Glomerular visceral epithelial cell (primary cell): Measurements from ENCODE around the gene HERPUD1.
"Not testable (repeated sequence)": the region's sequence is repeated elsewhere in the genome, so short reads cannot be mapped to it uniquely, and the experiment has no call there.

Experiments
- DNase-seq: peaks from one replicate; pipeline ENCODE4 v3.0.0-alpha.2; 2016; ENCODE audit errors: extremely low spot score

Gene HERPUD1

DNA sequence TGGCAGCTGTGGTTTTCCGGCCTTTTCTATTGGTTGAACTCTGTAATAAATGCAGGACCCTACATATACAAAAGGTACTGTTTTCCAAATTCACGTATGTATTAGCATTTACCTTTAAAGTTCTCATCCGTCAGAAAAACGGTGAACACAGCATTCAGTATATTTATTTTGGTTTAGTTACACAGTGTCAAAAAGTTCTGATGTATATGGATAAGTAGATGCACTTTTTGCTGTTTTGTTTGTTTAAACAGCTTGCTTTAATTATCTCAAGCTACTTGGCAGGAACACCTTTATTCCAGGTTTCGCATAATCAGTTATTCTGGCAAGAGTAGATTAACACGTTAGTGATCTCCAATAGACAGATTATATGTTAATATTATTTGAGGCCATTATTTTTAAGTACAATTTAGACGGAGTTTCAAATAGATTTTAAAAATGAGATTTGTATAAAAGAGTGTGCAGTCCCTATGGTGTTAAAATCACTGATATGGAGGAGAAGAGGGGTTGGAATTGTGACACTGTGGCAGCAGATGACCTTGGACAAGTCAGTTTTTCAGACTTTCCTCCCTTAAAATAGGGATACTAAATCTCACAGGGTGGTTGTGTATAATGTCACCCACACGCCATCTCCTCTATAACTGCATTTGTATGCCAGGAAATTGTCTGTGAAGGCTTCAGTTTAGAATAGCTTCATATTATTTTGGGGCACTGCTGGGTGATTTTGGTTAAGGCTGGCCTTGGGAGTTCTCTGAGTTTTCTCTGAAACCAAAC, 2.1 kb downstream of the HERPUD1 start:
- no peak for DNase-seq

DNA sequence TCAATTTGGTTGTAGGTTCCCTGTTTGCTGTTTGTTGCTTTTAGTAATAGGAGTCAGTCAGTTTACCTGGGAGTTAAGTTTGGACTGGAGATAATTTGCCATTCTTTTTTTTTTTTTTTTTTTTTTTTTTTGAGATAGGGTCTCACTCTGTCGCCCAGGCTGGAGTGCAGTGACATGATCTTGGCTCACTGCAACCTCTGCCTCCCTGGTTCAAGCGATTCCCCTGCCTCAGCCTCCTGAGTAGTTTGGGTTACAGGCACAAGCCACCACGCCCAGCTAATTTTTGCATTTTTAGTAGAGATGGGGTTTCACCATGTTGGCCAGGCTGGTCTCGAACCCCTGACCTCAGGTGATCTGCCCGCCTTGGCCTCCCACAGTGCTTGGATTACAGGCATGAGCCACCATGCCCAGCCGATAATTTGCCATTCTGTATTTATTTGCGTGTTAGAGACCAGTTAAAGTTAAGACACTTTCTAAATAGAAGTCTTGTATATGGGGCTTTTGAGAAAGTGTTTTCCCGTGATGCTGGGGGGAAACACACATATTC, 2.7 kb downstream of the HERPUD1 start:
- not testable (repeated sequence) for DNase-seq

DNA sequence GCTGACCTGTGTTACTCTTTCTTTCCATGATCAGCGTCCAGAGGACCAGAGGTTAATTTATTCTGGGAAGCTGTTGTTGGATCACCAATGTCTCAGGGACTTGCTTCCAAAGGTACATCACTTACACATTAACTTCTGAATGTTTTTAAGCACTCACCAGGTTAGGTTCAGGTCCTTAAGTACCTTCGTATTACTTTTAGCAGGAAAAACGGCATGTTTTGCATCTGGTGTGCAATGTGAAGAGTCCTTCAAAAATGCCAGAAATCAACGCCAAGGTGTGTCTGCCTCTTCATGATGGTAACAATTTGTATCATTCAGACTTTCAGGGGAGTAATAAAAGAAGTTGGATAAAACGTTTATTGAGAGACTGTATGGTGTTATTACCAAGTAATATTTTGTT, 3.3 kb downstream of the HERPUD1 start:
- DNase-seq = no peak

DNA sequence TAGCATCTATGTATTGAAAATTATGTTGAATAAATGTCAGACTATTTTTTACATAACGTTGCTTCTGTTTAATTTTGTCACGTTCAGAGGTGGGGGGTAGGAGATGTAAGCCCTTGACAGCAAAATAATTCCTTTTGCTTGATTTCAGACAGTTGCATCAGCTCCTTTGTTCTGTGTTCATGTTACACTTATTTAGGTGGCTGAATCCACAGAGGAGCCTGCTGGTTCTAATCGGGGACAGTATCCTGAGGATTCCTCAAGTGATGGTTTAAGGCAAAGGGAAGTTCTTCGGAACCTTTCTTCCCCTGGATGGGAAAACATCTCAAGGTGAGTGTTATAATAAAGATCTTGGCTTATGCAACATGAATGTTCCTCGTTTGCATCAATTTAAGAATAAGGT, 4.5 kb downstream of the HERPUD1 start:
- no peak for DNase-seq

DNA sequence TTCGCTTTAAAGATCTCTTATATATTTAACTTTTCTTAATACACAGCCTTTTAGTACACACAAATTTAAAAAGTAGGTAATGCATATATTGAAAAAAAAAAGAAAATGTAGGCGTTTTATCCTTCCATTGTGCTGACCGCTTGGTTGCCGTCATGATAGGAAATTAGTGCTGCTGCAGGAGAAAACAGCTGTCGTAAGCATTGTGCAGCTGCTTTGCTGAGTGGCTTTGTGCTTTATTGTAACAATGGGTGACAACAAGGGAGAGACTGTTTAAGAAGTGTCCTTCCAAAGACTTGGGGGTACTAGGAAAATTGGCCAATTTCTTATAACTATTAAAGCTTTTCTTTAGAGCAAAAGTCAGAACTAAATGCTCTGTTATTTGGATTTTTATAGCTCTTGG, 5.0 kb downstream of the HERPUD1 start:
- no peak for DNase-seq

DNA sequence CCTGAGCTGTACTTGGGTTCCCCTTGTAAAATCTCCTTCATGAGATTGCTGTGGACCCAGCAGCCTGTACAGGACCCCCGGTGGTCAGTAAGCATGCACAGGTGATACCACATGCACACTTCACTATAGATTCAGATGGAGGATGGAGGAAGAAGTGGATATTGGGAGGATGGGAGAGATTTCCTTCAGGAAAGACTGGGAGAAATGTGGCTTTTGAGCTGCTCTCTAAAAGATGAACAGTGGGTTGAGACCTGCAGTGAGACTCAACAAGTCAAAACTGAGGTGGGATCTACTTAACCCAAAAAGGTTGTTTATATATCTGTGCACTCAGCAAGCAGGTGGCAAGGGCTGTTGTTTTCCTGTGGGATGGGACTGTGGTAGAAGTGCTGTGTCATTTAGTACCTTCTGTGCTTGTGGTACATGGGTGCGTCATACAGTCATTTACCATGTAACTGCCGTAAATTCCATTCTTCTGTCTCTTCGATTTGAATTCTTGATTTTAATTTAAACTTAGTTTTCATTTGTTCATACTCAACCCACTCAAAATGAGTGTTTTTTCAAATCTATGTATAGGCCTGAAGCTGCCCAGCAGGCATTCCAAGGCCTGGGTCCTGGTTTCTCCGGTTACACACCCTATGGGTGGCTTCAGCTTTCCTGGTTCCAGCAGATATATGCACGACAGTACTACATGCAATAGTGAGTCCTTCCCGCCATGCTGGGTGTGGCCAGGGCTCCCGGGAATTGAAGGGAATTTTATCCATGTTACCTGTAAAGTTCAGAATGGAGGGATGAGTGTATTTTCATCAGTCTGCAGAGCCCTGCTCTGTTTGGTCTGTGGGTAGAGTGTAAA, 6.9 kb downstream of the HERPUD1 start:
- DNase-seq = no peak

DNA sequence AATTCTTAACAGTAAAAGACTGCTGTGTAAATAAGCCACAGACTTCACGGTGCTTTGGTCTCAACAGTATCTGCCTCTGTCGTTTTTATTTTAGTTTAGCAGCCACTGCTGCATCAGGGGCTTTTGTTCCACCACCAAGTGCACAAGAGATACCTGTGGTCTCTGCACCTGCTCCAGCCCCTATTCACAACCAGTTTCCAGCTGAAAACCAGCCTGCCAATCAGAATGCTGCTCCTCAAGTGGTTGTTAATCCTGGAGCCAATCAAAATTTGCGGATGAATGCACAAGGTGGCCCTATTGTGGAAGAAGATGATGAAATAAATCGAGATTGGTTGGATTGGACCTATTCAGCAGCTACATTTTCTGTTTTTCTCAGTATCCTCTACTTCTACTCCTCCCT, 7.9 kb downstream of the HERPUD1 start:
- DNase-seq = no peak

DNA sequence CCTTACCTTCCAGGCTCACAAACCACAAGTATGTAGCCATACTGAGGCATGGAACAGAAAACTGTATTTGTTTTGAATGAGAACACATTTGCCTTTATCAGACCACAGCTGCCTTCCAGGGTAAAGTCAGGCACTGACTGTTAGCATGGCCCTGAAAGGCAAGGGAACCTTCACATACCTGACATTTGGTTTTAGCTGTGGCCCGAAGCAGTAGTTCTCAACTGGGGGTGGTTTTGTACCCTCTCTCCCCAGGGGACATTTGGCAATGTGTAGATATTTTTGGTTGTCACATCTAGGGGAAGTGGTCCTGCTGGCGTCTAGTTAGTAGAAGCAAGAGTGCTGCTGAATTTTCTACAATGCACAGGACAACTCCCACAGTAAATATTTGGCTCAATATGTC, 9.2 kb downstream of the HERPUD1 start:
- no peak for DNase-seq

GRCh38 chr16:56941856-56942331, 10.0 kb downstream of the HERPUD1 start:
- DNase-seq = no peak

DNA sequence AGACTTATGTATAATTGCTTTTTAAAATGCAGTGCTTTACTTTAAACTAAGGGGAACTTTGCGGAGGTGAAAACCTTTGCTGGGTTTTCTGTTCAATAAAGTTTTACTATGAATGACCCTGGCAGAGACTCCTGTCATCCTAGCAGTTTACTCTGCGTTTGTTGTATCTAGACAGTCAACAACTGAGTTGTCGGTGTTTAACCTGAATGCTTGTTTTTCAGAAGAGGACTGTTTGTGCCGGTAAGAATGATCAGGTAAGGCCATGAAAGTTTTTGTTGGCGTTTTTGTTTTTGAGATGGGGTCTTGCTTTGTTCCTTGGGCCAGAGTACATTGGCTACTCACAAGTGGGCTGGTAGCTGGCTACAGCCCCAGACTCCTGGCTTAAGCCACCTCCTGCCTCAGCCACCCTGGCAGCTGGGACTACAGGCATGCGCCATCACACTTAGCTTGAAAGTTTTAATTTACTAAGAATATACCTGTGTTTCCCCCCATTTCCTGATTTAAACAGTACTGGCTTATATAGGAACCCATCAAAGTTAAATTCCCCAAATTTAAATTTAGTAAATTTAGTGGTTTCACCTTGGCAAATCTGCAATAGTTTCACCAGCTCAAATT, 11.9 kb downstream of the HERPUD1 start:
- no peak for DNase-seq

DNA sequence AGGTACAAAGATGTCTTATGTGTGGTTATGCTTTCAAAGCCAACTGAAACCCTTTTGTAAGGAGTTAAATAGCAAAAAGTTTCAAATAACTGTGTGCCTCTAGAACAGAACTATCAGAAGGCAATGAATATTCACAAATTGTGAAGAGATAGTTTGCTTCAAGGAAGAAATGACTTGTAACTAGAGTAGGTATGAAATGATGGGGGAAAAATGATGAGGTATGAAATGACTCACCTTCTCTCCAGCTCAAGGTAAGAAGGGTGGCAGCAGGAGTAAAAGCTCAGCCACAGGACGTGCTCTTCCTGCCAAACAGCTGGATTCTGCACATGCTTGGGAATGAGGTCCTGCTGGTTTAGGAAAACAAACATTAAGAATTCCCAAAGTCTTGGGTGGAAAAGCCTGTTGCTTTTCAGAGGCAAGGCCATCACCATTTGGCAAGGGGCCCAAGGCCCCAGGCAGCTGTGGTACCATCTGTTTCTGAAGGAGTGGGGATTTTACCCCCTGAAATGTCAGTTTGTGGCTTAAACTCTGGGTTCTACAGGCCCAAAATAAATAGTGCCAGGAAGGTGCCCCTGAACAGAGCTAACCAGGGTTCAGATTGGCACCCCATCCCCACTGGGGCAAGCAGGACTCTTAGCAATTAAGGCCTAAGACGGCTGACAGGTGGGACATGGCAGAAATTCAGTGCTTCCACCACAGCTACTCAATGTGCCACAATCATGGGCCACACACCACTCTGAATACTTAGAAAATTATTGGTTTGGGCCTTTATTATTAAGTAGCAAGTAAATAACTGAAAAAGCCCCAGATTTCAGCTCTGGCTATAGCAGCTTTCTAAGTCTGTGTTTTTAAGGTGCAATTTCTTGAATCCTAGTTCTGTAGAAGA, 13.3 kb downstream of the HERPUD1 start:
- peak; percentile 68 for DNase-seq

- no peak for DNase-seq
Observed at GRCh38 chr16:56945847-56946527, 14.0 kb downstream of the HERPUD1 start.

DNA sequence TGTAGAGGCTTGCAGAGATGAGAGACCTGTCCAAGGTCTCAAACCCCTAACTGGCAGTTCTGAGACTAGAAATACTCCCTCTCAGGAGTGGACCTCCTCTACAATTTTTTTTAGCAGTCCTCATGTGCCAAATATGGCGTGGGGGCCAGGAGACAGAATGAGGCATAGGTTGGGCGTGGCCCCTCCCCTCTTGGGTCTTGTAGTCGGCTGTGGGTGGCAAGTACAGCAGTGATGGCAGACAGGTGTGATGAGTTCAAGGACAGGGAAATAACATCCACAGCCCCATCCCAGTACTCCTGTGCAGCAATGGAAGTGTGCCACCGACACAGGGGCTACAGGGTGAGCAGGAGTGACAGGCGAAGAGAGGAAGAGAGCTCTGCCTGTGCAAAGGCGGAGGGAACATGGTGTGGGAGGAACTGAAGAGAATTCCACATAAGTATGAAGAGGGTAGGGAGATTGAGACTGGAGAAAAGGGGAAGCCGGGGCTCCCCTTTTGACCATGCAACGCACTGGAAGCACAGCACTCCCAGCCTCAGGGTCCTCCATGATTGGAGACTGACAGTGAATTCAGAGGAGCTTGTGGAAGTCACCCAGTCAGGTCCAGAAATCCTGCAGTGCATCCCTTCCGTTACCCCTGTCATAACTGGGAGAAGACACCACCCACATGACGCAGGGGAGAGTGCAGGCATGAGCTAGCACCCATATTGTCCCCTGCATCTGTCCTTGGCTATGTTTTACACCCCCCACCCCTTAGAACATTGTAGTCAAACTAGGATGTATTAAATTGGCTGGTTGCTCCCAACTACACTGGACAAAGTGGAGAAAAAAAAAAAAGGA, 15.0 kb downstream of the HERPUD1 start:
- DNase-seq = no peak

DNA sequence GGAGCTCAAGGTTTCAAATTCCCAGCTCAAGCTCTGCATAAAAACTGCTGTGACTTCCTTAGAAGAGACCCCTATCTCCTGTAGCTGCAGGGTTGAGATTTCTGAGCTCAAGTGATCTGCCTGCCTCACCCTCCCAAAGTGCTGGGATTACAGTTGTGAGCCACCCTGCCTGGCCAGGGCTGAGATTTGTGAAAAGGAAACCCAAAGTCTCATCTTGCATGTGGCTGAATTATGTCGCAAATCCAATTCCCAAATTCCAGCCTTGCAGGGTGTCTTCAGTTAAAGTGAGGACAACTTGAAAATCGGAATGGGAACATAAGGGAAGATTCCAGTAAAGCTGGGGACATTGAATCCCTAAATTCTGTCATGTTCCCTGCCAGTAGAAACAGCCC, 15.7 kb downstream of the HERPUD1 start:
- DNase-seq = no peak

GRCh38 chr16:56948234-56948633, 16.3 kb downstream of the HERPUD1 start:
- DNase-seq = no peak

DNA sequence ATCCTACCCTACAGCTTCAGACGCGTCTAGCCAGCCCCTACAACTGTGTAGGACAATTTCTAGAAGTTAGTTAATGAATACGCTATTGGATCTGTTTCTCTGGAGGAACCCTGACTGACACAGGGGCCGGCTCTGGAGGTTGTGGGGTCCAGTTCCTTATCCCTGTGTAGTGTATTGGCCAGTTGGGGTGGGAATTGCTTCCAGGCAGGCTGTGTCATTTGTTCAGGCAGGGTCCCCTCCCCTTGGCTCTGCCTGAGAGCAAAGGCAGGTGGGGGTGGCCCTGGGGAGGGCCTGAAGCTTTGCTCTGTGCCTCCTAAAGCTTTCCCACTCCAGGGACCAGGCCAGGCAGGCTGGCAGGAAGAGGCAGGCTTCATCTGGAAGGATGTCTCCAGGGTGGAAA, 18.1 kb downstream of the HERPUD1 start:
- no peak for DNase-seq

DNA sequence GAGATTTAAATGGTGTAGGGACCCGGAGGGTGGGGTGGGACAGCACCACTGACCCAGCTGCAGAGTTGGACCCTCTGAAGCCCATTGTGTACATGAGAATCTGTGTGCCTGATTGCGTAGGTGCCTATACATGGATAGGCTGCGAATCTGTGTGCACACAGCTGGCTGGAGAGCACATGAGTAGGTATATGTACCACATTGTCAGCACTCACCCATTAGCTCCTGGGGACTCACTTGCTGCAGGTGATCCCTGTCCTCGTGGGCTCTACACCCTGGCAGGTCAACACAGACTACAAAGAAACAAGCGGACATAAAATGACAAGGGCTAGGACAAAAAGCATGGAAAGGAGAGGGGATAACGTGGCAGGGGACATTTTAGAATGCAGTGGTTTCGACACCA, 18.5 kb downstream of the HERPUD1 start:
- DNase-seq = no peak

GRCh38 chr16:56950881-56951771, 19.2 kb downstream of the HERPUD1 start:
- DNase-seq = peak; percentile 58

DNA sequence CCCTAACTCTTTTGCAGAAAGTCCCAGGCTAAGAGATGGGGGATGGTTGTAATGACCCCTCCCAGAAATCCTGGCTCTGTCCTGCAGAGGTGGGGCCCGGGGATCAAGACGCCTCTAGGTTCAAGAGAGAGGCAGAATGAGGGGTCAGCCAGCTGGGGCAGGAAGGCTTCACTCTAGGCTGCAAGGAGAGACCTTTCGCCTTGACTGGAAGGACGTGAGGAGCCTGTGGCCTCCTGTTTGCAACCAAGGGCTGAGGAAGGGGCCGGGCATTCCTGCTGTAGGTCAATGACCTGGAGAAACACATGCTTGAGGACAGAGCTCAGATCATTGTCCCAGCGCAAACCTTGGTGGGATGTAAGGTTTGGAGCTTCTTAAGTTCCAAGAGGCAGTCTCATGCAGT, 21.1 kb downstream of the HERPUD1 start:
- DNase-seq = no peak
